Endothelial cell (in vitro differentiated cells): Measurements from ENCODE around the gene MAP3K5. TPM values are rescaled to one million over a fixed set of nuclear protein-coding genes. Genes with fewer than 3 reads are reported as not detected.

Experiments used
- DNase-seq: peaks from one replicate; pipeline ENCODE4 v3.0.0; 2021; ENCODE audit warnings: low spot score
- H3K27ac Mint-ChIP-seq: one replicate; pipeline ENCODE4 v1.8.0; 2021; ENCODE audit warnings: mixed read lengths, inconsistent platforms; ENCODE audit not compliant: unreplicated experiment
- H3K27me3 Mint-ChIP-seq: one replicate; pipeline ENCODE4 v1.8.0; 2021; ENCODE audit warnings: mild to moderate bottlenecking, moderate library complexity, mixed read lengths, inconsistent platforms; ENCODE audit not compliant: unreplicated experiment
- H3K36me3 Mint-ChIP-seq: one replicate; pipeline ENCODE4 v1.8.0; 2021; ENCODE audit warnings: mild to moderate bottlenecking, low read depth, mixed read lengths, inconsistent platforms; ENCODE audit not compliant: unreplicated experiment
- H3K4me1 Mint-ChIP-seq: one replicate; pipeline ENCODE4 v1.8.0; 2021; ENCODE audit warnings: mild to moderate bottlenecking, mixed read lengths, inconsistent platforms; ENCODE audit not compliant: unreplicated experiment
- H3K4me3 Mint-ChIP-seq: one replicate; pipeline ENCODE4 v1.8.0; 2021; ENCODE audit warnings: mild to moderate bottlenecking, mixed read lengths, inconsistent platforms; ENCODE audit not compliant: unreplicated experiment
- H3K9me3 Mint-ChIP-seq: one replicate; pipeline ENCODE4 v1.8.0; 2021; ENCODE audit warnings: mixed read lengths, inconsistent platforms; ENCODE audit not compliant: unreplicated experiment
- CTCF ChIP-seq: fragments of 200-600 bp; sonication (generic); IDR thresholded peaks from one replicate; pipeline ENCODE4 v1.5.0; 2021; ENCODE audit warnings: antibody characterized with exemption; ENCODE audit not compliant: unreplicated experiment
- total RNA-seq: library from RNA; stranded (reverse); fragmentation: NEBNext Ultra II Directional; extraction: Animal tissue kit (Norgen Biotek cat#: 25700); gene quantifications from one replicate; pipeline ENCODE4 v1.2.1, GENCODE V29; 2021; ENCODE audit not compliant: unreplicated experiment

The MAP3K5 gene
- total RNA-seq, 1 donor from 2014 or later: 0.33 TPM

DNA sequence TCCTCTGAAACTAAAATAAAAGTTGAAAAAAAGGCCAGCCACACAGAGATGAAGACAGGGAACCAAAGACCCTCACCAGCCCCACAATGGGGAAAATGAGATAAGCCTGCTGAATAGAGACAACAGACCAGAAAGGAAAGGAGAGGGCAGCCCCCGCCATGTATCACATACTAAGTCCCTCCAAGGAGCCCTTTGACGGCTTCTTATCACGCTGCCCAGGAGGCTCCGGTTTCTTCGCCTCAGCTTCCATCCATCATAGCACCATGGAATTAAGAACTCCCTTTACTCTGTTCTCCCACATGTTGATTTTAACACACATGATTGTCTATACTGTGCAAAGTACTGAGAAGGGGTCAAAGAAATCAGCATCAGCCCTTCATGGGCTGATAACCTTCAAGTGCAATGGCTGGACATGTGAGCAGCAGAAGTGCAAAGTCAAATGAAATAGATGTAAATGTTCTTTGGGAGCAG, 54.9 kb downstream of the MAP3K5 start:
- no peak overlapping the region for H3K27ac Mint-ChIP-seq
- peaks cover 9% of the 10 kb centered on the region for H3K4me1 Mint-ChIP-seq
- H3K27me3 Mint-ChIP-seq: peaks cover 4% of the 10 kb centered on the region
- no peaks in the 10 kb centered on the region for H3K9me3 Mint-ChIP-seq
- no peaks in the 10 kb centered on the region for H3K36me3 Mint-ChIP-seq
- TF ChIP-seq CTCF: no peak
- H3K4me3 Mint-ChIP-seq: no peak overlapping the region
- DNase-seq: no peak

- Mint-ChIP-seq H3K4me1 (peaks cover 9% of the 10 kb centered on the region), H3K27ac (no peak overlapping the region), H3K27me3 (peaks cover 4% of the 10 kb centered on the region), H3K36me3 (no peaks in the 10 kb centered on the region), H3K4me3 (no peak overlapping the region), H3K9me3 (no peaks in the 10 kb centered on the region)
- DNase-seq: no peak
- no peak for TF ChIP-seq CTCF
Observed at GRCh38 chr6:136736281-136736960, 55.9 kb downstream of the MAP3K5 start.

DNA sequence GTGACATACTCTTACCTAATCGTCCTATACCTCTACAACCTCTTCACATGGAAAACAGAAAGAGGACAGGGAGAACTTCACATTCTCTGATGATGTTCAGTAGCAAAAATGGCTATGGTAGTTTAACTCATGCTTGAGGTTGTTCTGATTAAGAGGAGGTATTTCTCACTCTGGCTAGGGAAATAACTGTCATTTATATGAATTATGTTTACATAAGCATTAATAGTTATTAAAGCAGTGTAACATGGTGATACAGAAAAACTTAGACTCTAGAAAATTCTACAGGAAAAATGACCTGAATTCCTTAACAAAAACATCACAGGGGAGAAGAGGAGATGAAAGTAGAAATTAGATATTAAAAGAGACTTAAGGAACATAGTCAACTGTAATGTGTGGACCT, 57.3 kb downstream of the MAP3K5 start:
- DNase-seq: no peak
- Mint-ChIP-seq H3K9me3 (no peaks in the 10 kb centered on the region), H3K4me1 (peaks cover 9% of the 10 kb centered on the region), H3K36me3 (no peaks in the 10 kb centered on the region), H3K4me3 (no peak overlapping the region), H3K27me3 (peaks cover 4% of the 10 kb centered on the region), H3K27ac (no peak overlapping the region)
- TF ChIP-seq CTCF: no peak

- no peak overlapping the region for H3K27ac Mint-ChIP-seq
- H3K9me3 Mint-ChIP-seq: no peaks in the 10 kb centered on the region
- TF ChIP-seq CTCF: no peak
- no peak for DNase-seq
- peaks cover 4% of the 10 kb centered on the region for H3K27me3 Mint-ChIP-seq
- no peaks in the 10 kb centered on the region for H3K36me3 Mint-ChIP-seq
- H3K4me1 Mint-ChIP-seq: peaks cover 5% of the 10 kb centered on the region
- no peak overlapping the region for H3K4me3 Mint-ChIP-seq
Observed at GRCh38 chr6:136732889-136733288, 59.4 kb downstream of the MAP3K5 start.

- DNase-seq: no peak
- no peak overlapping the region for H3K27ac Mint-ChIP-seq
- no peaks in the 10 kb centered on the region for H3K36me3 Mint-ChIP-seq
- H3K27me3 Mint-ChIP-seq: peaks cover 2% of the 10 kb centered on the region
- no peaks in the 10 kb centered on the region for H3K4me1 Mint-ChIP-seq
- H3K4me3 Mint-ChIP-seq: no peak overlapping the region
- H3K9me3 Mint-ChIP-seq: no peaks in the 10 kb centered on the region
- no peak for TF ChIP-seq CTCF
Observed at GRCh38 chr6:136729832-136730231, 62.4 kb downstream of the MAP3K5 start.
